NCI-H1417 (cell line): ENCODE results near the gene COL8A1.

Source experiments
- DNase-seq, 3 experiments: peaks; one replicate each; lab custom pipeline; 2025; lab: John Stamatoyannopoulos, UW

COL8A1 gene

DNA sequence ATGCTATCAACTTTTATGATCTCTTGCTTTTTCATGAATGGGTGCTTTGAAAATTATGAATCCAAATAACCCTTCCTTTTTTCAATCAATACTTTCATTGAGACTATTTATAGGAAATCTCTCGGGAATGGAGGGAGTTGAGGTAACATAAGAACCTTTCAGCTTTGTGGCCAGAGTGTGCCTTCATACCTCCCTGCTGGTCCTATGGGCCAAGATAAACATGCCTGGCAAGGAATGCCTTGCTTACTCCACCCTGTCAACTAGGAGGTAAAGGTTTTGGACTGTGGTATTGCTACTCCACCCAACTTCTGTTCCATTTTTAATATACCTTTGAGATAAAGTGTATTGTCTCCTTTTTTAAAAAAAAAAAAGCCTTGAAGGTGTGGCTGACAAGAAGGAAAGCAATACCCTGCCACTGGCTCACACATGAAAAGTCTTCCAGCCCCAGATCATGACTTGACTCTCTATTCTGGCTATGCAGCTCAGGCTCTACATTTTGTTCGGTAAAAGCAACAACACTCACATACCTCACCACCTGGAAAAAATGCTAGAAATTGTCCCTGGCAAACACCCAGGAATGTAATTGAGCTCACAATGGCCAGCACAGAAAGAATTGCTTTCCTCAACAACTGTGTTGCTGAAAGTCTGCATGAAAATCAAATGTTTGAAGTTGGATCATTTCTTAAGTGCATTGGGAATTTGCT lies 35.8 kb downstream of the COL8A1 start:
- no peak for DNase-seq

DNA sequence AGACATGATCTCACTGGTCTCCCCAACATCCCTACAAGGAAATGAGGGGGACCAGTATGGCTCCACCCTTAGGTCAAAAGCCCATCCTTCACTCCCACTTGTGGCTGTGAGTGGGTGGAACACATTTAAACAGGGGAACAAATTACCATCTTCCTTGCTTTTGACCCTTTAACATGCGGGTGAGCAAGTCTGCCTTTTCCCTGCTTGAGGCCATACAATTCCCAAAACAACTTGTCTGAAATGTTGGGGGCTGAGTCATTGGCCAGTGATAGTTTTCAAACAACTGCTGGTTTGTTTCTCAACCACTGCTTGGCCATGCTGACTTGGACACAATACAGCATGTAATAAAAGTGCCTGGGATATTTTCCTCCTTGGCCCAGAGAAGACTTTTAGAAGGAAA lies 39.6 kb downstream of the COL8A1 start:
- DNase-seq = no peak

DNA sequence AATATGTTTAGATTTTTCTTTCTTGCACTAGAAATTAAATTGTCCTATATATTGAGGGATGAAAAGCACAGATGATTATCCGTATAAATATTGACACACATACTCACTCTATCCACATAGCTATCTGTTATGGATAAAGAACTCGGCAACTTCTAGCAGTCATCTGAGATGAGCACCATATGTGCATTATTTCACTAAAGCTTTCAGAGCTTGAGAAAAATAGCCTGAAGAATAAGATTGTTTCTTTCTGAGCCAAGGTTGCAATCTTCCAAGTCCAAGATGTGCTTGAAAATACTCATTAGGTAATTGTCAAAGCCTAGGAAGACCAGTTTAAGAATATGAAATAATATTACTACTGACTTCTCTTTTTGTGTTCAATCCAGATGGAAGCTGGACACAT lies 40.5 kb downstream of the COL8A1 start:
- no peak for DNase-seq

DNA sequence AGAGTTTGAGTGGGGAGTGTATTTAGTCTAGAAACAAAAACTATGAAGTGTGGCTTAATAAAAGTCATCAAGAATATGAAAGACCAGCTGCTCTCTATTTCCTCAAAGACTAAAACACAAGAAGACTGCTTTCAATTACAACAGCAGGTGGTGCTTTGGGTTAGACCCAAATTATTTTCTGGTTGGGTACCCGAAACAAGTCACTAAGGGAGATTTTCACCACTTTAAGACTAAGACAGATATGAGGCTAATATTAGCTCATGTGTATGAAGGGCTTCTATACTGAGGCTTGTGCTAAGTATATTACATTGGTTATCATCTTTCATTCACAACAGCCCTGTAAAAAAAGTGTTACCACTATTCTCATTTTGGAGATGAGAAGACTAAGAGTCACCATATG lies 43.1 kb downstream of the COL8A1 start:
- DNase-seq = no peak

DNA sequence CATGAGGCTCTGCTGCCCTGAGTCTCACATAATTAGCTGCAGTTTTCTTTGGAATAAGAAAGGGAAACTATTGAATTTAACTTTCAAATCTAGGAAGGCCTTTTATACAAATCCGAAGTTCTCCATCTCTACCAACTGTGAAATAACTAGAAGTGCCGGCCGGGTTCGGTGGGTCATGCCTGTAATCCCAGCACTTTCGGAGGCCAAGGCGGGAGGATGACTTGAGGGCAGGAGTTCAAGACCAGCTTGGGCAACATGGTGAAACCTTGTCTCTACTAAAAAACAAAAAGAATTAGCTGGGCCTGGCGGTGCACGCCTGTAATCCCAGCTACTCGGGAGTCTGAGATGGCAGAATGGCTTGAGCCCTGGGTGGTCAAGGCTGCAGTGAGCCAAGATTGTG lies 43.6 kb downstream of the COL8A1 start:
- DNase-seq = no peak

DNA sequence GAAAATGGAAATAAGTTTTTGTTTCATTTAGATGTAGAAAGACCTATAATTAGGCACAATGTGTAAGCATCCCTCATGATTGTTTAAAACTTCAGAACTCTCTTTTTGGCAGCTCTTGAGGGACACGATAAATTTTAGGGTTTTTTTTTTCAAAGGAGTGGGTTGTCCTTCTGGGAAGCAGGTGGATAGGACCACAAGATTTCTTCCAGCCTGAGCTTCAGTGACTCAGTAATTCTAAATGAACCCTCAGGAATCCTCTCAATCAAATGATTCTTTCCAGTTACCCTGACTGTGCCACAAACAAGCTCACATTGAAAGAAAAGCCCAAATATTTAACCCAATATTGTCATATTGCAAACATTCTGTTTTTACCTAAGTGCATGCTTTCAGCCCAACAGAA lies 45.1 kb downstream of the COL8A1 start:
- DNase-seq = no peak

DNA sequence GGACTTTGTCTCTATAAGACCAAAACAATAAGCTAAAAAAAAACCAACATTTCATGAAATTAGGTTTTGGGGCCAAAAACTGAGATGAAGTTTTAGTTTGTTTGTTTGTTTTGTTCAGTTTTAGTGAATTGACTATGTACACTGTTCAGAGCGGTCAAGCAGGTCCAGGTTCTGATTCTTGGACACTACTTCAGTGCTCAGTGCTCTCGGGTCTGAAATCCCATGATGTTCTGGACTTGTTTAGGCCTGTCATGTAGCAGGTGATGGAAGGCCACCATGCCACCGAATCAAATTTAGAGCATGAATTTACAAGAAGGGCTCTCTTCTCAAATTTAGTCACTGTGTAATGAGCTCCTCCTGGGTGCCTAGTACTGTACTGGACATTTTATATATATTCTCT lies 45.5 kb downstream of the COL8A1 start:
- DNase-seq = no peak

DNA sequence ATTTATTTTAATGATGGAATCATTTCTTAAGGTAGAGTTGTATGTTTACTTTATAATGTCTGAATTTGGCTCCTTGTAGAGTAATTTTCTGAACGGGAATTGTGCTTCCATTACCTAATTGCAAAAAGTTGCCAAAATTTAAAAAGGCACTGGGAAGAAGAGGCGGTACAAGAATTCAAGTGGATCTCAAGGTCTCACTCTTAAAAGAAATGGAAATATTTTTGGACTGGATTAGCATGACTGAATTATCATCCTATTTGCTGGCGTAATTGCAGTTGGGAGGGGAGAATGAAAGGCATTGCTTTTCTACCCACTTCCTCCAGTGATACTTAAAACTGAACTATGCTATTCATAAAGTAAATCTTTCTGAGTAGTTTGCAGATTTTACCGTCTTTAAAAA lies 46.2 kb downstream of the COL8A1 start:
- DNase-seq = no peak

DNA sequence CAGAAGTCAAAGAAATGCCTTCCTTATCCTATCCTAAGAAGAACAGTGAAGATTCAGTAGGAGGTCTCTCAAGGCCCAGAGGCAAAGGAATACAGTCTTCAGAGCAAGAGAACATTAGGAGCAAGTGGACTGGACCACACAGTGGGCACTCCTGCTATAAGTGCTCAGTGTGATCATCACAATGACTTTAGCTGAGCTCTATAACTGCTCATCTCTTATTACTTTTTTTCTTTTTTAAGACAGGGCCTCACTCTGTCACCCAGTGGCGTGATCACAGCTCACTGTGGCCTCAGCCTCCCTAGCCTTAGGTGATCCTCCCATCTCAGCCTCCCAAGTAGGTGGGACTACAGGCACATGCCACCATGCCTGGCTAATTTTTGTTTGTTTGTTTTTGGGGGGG lies 48.1 kb downstream of the COL8A1 start:
- DNase-seq = no peak

DNA sequence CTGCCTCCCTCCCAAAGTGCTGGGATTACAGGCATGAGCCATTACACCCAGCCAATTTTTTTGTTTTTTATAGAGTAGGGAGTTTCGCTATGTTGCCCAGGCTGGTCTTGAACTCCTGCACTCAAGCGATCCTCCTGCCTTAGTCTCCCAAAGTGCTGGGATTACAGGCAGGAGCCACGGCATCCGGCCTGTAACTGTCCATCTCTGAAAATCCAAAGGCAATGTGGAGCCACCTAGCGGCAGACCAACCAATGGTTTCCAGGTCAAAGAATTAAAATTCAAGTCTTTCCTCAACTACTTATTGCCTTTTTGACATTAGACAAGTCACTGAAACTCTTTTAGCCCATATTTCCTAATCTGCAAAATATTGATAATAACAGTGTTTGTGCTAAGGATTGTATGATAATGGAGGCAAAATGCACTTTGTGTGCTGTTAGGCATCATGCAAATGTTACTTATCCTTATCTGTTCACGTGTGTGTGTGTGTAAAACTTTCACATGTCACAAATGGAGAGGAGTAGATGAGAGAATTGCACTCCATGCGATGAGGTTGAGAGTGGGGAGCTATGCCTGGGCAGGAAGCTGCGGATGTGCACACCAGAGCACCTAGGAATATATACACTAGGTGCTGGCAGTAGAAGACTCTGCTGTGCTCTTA lies 48.7 kb downstream of the COL8A1 start:
- peak in 2 of 3 experiments; percentile 43 to 57 for DNase-seq

DNA sequence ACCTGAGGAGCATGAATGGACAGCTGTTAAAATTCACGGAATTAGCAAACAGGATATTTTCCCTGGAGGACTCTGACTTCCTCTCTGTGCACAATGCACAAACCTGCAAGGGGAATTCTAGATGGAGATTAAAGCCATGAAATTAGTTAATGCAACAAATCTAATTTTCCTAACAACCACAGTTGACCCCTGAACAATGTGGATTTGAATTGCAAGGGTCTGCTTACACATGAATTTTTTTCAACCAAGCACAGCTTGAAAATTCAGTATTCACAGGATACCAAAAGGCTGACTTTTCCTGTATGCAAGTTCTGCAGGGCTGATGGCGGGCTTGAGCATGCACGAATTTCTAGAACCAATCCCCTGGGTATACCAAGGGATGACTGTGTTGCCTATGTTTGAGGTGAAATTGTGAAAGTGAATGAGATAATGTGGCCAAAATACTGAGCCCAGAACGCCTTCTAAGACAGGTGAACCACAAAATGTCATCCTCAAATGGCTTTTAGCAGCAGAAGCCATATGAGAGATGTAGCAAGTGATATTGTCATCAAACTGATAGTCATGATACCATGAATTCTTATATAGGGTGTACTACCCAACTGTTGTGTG lies 52.5 kb downstream of the COL8A1 start:
- DNase-seq = no peak

DNA sequence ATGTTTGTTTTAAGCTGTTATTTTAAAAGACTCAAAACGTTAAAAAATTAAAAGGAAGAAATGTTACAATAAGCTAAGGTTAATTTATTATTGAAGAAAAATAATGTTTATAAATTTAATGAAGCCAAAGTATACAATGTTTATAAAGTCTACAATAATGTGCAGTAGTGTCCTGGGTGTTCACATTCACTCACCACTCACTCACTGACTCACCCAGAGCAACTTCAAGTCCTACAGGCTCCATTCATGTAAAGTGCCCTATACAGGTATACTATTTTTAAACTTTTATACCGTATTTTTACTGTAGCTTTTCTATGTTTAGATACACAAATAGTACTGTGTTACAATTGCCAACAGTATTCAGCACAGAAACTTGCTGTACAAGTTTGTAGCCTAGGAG lies 55.2 kb downstream of the COL8A1 start:
- no peak for DNase-seq

DNA sequence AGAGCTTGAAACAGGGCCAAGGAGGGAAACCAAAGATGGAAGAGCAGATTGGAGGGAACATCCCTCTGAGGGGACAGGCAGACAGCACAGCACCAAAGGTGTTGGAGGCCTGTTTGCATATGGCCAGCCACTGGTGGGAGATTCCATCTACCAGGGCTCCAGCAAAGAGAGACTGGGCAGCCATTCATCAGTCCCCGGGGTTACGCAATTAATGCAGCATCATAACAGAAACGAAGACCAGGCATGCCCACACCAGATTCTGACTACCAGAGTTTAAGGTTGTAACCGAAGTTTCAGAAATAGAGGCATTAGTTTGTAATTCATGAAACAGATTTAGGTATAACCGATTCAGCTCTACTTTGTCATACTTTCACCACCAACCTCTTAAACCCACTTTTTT lies 58.1 kb downstream of the COL8A1 start:
- DNase-seq = no peak

DNA sequence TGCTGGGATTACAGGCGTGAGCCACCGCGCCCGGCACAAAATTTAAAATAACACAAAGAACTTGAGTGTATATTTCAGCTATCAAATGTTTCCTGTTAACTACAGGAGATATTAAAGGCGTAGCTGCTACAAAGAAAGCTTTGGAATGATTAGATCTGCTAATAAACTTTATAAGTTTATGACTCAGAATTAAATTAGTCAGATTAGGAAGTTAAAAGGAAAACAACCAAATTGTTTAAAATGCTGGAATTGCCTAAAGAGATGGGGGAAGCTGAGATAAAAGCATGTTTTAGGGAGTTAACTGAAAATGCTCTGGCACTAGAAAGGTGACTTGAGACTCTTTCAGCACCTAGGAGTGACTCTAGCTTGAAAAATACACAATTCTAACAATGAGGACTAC lies 58.9 kb downstream of the COL8A1 start:
- DNase-seq = no peak

DNA sequence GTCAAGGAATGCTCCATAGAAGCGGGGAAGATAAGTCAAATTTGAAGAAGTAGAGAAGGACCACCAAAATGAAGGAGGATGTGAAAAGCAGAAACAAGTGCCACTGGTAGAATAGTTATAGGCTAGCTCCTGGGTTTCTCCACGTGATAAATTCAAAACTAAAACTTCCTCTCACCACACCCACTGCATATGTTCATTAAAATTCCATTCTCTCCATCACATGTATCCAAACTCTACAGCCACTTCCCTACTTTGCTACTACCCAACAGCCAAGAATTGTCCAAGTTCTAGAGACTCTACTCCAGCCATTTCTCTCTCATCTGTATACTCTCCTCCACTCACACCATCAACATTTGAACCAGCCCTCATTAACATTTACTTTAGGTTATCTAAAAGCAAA lies 60.5 kb downstream of the COL8A1 start:
- DNase-seq = no peak

DNA sequence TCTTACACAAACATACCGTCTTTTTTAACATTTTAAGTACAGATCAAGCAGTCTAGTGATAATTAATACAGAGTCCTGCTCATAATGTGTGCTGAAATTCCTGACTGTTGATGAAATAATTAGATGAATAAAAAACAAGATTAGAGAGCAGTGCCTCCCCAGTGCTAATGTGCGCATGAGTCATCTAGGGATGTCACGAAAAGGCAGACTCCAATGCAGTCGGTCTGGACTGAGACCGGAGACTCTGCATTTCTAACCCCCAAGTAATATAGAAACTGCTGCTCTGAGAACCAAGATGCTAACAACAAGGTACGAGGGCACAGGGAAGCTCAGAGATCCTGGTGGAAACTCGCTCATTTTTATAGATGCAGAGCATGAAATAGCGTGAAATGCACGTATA lies 61.4 kb downstream of the COL8A1 start:
- DNase-seq = no peak

DNA sequence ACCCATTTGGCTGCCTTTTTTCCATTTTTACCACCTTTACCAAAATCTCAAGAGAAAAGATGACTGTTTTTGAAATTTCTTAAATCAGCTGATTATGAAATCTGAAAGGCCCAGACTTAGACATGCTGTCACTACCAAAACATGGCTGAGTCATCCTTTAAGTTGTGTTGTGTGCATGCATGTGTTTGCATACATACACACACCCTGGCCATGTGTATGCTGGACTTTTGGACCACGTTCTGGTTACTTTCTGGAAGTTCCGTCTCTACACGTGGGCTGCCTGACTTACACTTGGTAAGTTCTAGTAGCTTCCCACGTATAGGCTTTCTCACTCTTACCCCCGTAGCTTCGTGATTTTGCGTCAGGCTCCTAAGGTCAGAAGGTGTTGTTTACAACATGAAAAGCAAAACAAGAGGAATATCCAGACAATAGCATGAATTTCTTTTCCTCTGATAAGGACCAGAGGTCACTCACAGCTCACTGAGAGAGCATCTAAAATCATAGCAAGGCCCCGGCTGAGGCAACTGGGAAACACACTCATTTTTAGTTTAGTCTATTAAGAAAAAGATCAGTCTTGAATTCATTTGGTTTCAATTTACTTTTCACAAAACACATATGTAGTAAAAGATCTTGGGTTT lies 62.4 kb downstream of the COL8A1 start:
- DNase-seq = no peak

DNA sequence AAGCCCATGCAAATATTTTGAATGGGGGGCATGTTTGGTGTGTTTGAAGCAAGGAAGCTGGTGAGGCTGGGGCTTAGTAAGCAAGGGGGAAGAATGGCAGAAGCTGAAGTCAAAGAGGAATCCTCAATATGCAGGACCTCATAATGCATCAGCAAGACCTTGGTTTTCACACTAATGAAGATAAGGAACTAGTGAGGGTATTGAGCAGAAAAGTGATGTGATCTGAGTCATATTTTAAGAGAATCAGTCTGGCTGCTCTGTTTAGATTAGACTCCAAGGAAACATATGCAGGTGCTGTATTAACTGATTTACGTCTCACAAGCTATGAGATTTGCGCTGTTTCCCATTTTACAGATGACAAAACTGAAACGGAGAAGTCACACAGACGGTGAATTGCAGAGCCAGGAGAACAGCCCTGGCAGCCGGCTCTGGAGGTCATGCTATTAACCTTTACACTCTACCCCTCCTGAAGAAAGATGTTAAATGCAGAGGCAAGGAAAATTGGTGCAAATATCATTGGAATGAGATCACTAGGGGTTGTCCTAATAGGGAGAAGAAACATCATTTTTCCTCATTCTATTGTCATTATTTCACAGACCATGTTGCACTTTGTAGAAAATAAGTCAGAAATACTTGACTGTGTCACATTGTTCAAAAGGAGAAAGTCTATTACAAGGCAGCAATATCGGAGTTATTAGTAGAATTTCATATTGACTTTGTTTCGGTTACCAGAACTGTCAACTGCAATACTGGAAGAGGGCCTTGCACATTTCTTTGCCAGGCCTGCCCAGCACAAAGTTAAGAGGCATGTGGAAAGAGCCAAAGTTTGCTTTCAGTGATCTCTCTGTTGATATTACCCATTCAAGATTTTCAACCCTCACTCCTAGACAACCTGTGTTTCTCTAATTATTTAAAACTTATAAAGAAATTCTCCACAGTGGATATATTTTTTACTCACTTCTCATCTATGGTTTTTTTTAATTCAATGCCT lies 64.9 kb downstream of the COL8A1 start:
- no peak for DNase-seq

DNA sequence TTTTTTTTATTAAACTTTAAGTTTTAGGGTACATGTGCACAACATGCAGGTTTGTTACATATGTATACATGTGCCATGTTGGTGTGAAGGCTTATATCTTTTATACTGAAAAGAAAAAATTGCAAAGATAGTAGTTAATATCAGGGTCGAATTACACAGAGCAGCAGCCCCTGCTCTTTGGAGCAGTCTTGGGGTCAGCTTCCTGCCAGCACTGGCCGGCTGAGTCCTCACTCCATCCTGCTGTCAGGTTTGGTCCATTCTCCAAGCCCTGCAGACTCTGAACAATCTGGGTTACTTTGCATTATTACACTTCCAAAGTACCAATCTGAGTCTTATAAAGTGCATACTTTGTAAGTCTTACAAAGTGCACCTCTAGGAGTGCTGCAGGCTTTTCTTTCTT lies 66.0 kb downstream of the COL8A1 start:
- DNase-seq = no peak

DNA sequence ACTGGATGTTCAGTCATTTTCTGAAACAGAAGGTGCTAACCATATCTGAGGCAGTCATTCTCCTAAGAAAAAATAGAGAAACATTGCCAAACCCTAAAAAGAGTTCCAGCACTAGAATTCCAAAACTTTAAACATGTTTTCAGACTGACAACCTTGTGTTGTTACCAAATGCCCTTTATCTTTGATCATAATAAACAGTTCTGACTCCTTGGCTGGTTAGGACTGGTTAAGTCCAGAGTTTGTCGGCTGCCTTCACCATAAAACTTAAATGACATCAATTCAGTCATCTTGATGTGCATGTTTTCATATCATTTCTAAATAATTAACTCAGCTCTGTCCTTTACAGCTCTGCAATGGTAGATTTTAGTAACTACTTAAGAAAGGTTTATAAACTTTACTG lies 68.0 kb downstream of the COL8A1 start:
- no peak for DNase-seq

DNA sequence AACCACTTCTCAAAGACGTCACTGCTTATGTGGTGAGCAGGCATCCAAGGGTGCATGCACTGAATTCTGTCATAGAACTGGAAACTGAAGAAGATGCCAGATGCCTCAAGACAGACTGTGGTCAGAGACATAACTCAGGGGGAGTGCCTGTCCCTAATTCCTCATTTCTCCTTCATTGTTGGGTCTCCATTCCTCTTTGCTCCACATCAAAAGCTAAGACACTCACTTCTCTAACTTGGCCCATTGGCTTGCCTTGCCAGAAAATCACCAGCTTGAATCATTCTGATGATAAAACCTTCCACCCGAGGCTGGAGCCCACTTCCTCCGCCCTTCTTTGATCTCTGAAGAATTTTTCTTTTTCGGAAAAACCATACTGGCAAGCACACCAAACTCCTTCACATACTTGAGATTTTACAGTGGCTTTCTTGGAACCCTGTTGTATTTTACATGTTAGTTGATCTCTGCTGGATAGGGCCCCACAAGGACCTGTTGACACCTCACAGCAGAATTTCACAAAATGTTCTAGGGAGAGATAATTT lies 69.9 kb downstream of the COL8A1 start:
- no peak for DNase-seq

DNA sequence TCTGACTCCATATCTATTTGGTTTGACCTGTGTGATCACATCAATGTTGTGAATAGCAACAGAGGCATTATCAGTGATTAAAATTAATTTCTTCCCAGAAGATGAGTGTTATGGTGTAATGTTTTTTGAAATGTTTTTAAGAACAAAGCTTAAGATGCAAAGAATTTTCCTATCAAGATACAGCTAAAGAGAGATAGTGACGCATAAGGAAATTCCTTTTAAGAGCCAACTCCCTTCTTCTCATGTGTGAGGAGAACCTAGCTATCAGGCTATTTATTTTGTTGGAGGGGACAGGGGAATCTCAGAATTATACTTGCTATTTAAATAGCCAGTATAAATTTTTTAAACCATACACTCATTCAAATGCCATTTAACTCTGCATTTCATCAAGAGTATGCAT lies 71.3 kb downstream of the COL8A1 start:
- DNase-seq = no peak
